Measurements from ENCODE around the gene RNU7-1. TPM values are rescaled to one million over a fixed set of nuclear protein-coding genes. Genes with fewer than 3 reads are reported as not detected.

RNU7-1 gene
- total and polyA plus RNA-seq, 2 experiments from 2014 or later: not detected

DNA sequence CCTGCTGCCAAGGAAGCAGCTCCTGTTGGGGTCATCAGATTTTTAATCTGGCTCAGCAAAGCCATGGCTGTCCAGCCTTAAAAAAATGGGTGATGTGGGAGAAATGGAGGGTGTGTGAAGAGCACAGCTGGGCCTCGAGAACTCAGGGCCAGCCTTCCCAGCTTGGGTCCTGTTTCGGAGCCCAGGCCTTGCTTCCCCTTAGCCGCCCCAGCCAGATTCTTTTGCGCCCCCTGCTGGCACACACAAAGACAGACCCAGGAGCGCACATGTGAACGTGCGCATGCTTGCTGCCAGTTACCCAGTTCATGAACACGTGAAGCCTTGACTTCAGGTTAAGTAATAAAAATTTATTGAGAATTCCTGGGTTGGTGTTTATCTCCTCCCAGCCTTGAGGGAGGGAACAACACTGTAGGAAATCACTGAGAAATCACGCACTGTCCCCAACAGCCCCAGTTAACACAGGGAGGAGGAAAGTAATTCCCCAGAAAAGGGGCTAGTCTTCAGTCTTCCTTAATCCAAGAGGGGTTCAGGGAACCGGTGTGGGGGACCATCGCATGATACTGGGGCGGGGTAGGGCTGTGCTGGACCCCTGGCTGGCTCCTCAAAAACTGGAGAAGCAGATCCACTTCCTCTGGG is 21.5 kb downstream of the RNU7-1 start:
- H3K9me2 ChIP-seq (replicated peaks; ENCODE audit: insufficient read depth): no peaks in the 10 kb centered on the region
- H3K27ac ChIP-seq: peak overlapping the region; percentile 100
- H3K4me3 ChIP-seq: no peak overlapping the region
- TF ChIP-seq EZH2 (IDR thresholded peaks at IDR 0.05; ENCODE audit: borderline replicate concordance): no peak
- no peak for TF ChIP-seq EZH2phosphoT487 (IDR thresholded peaks at IDR 0.05; ENCODE audit: low read depth, severe bottlenecking, unreplicated experiment)
- TF ChIP-seq, protein P1, sequence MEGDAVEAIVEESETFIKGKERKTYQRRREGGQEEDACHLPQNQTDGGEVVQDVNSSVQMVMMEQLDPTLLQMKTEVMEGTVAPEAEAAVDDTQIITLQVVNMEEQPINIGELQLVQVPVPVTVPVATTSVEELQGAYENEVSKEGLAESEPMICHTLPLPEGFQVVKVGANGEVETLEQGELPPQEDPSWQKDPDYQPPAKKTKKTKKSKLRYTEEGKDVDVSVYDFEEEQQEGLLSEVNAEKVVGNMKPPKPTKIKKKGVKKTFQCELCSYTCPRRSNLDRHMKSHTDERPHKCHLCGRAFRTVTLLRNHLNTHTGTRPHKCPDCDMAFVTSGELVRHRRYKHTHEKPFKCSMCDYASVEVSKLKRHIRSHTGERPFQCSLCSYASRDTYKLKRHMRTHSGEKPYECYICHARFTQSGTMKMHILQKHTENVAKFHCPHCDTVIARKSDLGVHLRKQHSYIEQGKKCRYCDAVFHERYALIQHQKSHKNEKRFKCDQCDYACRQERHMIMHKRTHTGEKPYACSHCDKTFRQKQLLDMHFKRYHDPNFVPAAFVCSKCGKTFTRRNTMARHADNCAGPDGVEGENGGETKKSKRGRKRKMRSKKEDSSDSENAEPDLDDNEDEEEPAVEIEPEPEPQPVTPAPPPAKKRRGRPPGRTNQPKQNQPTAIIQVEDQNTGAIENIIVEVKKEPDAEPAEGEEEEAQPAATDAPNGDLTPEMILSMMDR (IDR thresholded peaks at IDR 0.05; ENCODE audit: poor library complexity): peak; percentile 90
- H3K79me2 ChIP-seq: peaks cover 58% of the 10 kb centered on the region
- no peaks in the 10 kb centered on the region for H3K27me3 ChIP-seq
- H4K20me1 ChIP-seq (ENCODE audit: insufficient read depth, poor library complexity, severe bottlenecking): peaks cover 6% of the 10 kb centered on the region
- H2AFZ ChIP-seq: no peak overlapping the region
- peaks cover 30% of the 10 kb centered on the region for H3K4me1 ChIP-seq (ENCODE audit: insufficient read depth)
- 31% methylated on average over 12 of the region's 12 CpGs for WGBS (ENCODE audit: low lambda C conversion rate, missing lambda C conversion rate)
- no peaks in the 10 kb centered on the region for H3K9me3 ChIP-seq (ENCODE audit: low read depth)
- no peaks in the 10 kb centered on the region for H3K36me3 ChIP-seq (replicated peaks; ENCODE audit: insufficient read depth, low read depth)
- H3K4me2 ChIP-seq: peak overlapping the region; percentile 84
- DNase-seq (ENCODE audit: low spot score): peak; percentile 94

DNA sequence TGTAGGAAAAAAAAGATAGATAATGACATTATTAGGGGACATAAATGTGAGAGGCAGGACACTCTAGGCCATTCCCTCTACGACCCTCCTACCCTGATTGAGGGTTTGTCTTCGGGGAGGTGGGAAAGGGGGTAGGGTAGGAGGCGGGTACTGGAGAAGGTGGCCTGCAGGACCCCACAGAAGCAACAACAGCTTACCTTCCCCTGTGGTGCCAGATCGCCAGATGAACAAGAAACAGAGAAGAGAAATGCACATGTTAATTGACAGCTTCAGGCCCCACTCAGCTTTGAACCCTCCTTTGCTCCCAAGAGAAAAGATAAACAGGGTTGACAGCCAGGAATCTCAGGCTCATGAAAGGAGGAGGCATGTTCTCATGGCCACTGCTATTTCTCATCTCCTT is 22.1 kb downstream of the RNU7-1 start:
- Histone ChIP-seq H3K4me2 (peak overlapping the region; percentile 40), H3K9me3 (ENCODE audit: low read depth) (no peaks in the 10 kb centered on the region)

DNA sequence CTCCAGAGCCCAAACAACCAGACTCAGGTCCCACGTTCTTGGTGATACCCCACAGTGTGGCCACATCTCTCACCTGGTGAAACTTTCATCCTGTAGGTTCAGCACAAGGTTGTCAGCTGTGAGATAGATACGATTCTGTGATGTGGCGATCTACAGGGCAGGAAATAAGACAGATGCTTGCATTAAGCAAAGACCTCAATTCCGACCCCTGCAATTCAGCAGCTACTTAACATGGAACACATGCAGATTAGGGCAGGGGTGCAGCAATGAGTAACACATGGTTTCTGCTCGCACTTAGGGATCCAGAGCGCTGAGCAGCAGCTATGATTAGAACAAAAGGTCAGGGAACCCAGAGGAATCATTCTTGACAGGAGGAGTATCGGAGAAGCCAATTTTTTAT is 22.7 kb downstream of the RNU7-1 start:
- Histone ChIP-seq H2AFZ (no peak overlapping the region), H3K9me2 (replicated peaks; ENCODE audit: insufficient read depth) (no peaks in the 10 kb centered on the region), H3K9me3 (ENCODE audit: low read depth) (no peaks in the 10 kb centered on the region), H3K4me1 (ENCODE audit: insufficient read depth) (peaks cover 25% of the 10 kb centered on the region), H3K4me2 (peak overlapping the region; percentile 40), H3K36me3 (replicated peaks; ENCODE audit: insufficient read depth, low read depth) (no peaks in the 10 kb centered on the region), H4K20me1 (ENCODE audit: insufficient read depth, poor library complexity, severe bottlenecking) (peaks cover 6% of the 10 kb centered on the region), H3K79me2 (peaks cover 65% of the 10 kb centered on the region), H3K27ac (peak overlapping the region; percentile 78), H3K27me3 (no peaks in the 10 kb centered on the region), H3K4me3 (no peak overlapping the region)
- TF ChIP-seq, protein P1 (IDR thresholded peaks at IDR 0.05; ENCODE audit: poor library complexity): no peak
- no peak for DNase-seq (ENCODE audit: low spot score)
- WGBS (ENCODE audit: low lambda C conversion rate, missing lambda C conversion rate): 85% methylated on average over 7 of the region's 7 CpGs

More for the DNA sequence above, 22.1 kb downstream of the RNU7-1 start:
- TF ChIP-seq EZH2phosphoT487 (IDR thresholded peaks at IDR 0.05; ENCODE audit: low read depth, severe bottlenecking, unreplicated experiment) (no peak), EZH2 (IDR thresholded peaks at IDR 0.05; ENCODE audit: borderline replicate concordance) (no peak)
- TF ChIP-seq, protein P1 (IDR thresholded peaks at IDR 0.05; ENCODE audit: poor library complexity): no peak
- Histone ChIP-seq H4K20me1 (ENCODE audit: insufficient read depth, poor library complexity, severe bottlenecking) (peaks cover 6% of the 10 kb centered on the region), H3K4me1 (ENCODE audit: insufficient read depth) (peaks cover 30% of the 10 kb centered on the region), H3K27ac (peak overlapping the region; percentile 78), H3K9me2 (replicated peaks; ENCODE audit: insufficient read depth) (no peaks in the 10 kb centered on the region), H3K27me3 (no peaks in the 10 kb centered on the region), H3K4me3 (no peak overlapping the region), H3K79me2 (peaks cover 60% of the 10 kb centered on the region), H3K36me3 (replicated peaks; ENCODE audit: insufficient read depth, low read depth) (no peaks in the 10 kb centered on the region), H2AFZ (no peak overlapping the region)
- no peak for DNase-seq (ENCODE audit: low spot score)
- 79% methylated on average over 4 of the region's 4 CpGs for WGBS (ENCODE audit: low lambda C conversion rate, missing lambda C conversion rate)

Measured in hepatocyte (in vitro differentiated cells).